HepG2 (cell line): ENCODE data around the gene CADM1. TPM values are rescaled to one million over a fixed set of nuclear protein-coding genes. Genes with fewer than 3 reads are reported as not detected.

Experiments
- ATAC-seq: fragments of 200-7000 bp; cut with Tn5 transposase; 3 replicates; pipeline ENCODE4 v1.9.1; 2020; ENCODE audit warnings: mild to moderate bottlenecking, moderate library complexity
- BruUV-seq: library from RNA; stranded (reverse); fragments of 400-500 nt; replicated peaks from 2 replicates; lab custom pipeline; 2021; lab: Mats Ljungman, UMichigan
- CTCF ChIA-PET: fragments of 300-600 bp; formaldehyde crosslinking; extraction: SDS; loops from one replicate; lab custom pipeline; 2021; ENCODE audit warnings: low total read pairs, inconsistent platforms, low intra/inter-chr PET ratio; lab: Yijun Ruan, JAX
- POLR2A ChIA-PET: fragments of 350-600 bp; sonication (Branson Sonifier 250); formaldehyde crosslinking; loops from one replicate; lab custom pipeline; 2020; ENCODE audit warnings: antibody characterized with exemption, inconsistent platforms; lab: Yijun Ruan, JAX
- DNase-seq: peaks from one replicate; pipeline ENCODE4 v3.0.0-alpha.2; 2015; ENCODE audit warnings: low spot score
- FAIRE-seq: peaks from 3 replicates; lab custom pipeline; 2011; peaks lifted over from hg19 to GRCh38; lab: Jason Lieb, UNC
- H2AFZ ChIP-seq: one replicate; pipeline ENCODE4 v1.6.1; 2011; ENCODE audit warnings: low read length, inconsistent platforms
- H3K27ac ChIP-seq: fragments of 300-600 bp; 3 replicates; pipeline ENCODE4 v1.8.0; 2011; ENCODE audit warnings: mixed run types, mild to moderate bottlenecking, mixed read lengths, low read length, inconsistent platforms; ENCODE audit not compliant: insufficient read depth; ENCODE audit errors: extremely low read length
- H3K27me3 ChIP-seq, 2 experiments: fragments of 200-600 bp in 1 of 2; 2 replicates in 1 of 2; 3 replicates in 1 of 2; pipeline versions ENCODE4 v1.6.0 to v1.8.0; 2011; ENCODE audit warnings: low read length in 2 of 2, mild to moderate bottlenecking in 2 of 2, moderate library complexity in 2 of 2, inconsistent platforms in 1 of 2; ENCODE audit not compliant: insufficient read depth in 2 of 2, control insufficient read depth in 1 of 2
- H3K36me3 ChIP-seq, 2 experiments: fragments of 200-600 bp in 1 of 2; replicated peaks in 1 of 2; 2 replicates in 1 of 2; 3 replicates in 1 of 2; pipeline versions ENCODE4 v1.5.1 to v1.8.0; 2011; ENCODE audit warnings: low read length in 2 of 2, inconsistent platforms in 1 of 2; ENCODE audit not compliant: insufficient read depth in 2 of 2, control insufficient read depth in 1 of 2
- H3K4me1 ChIP-seq: 2 replicates; pipeline ENCODE4 v1.5.1; 2012; ENCODE audit warnings: low read length, inconsistent platforms; ENCODE audit not compliant: insufficient read depth
- H3K4me2 ChIP-seq: 2 replicates; pipeline ENCODE4 v1.6.0; 2011; ENCODE audit warnings: low read depth, low read length, inconsistent platforms
- H3K4me3 ChIP-seq, 3 experiments: fragments of 200-600 bp in 1 of 3; sonication (generic), shearing (Covaris generic) in 1 of 3; replicated peaks in 1 of 3; 2 replicates each; pipeline ENCODE4 v1.5.1; 2011 to 2016; ENCODE audit warnings: low read length in 3 of 3, inconsistent platforms in 2 of 3, low read depth in 2 of 3, mild to moderate bottlenecking in 2 of 3, control low read depth in 1 of 3, mixed read lengths in 1 of 3; ENCODE audit not compliant: insufficient read depth in 1 of 3
- H3K79me2 ChIP-seq: one replicate; pipeline ENCODE4 v1.6.1; 2011; ENCODE audit warnings: low read length, inconsistent platforms; ENCODE audit not compliant: insufficient read depth
- H3K9ac ChIP-seq: 2 replicates; pipeline ENCODE4 v1.6.0; 2011; ENCODE audit warnings: mild to moderate bottlenecking, low read depth, low read length, inconsistent platforms; ENCODE audit not compliant: insufficient read depth
- H3K9me3 ChIP-seq: 2 replicates; pipeline ENCODE4 v1.5.1; 2012; ENCODE audit warnings: mild to moderate bottlenecking, low read length
- H4K20me1 ChIP-seq: 2 replicates; pipeline ENCODE4 v1.6.0; 2011; ENCODE audit warnings: inconsistent platforms, mild to moderate bottlenecking, low read length, moderate library complexity; ENCODE audit not compliant: insufficient read depth
- EHMT2 ChIP-seq: fragments of 200-600 bp; sonication (generic); IDR thresholded peaks from 2 replicates; pipeline ENCODE4 v1.7.0; 2017; ENCODE audit warnings: antibody characterized with exemption, low read depth, low read length, borderline replicate concordance
- NFE2L2 ChIP-seq: fragments of 150-350 bp; IDR thresholded peaks from 2 replicates; pipeline ENCODE4 v1.6.1; 2014; ENCODE audit warnings: low read length
- RFX1 ChIP-seq: fragments of 450-650 bp; IDR thresholded peaks from 2 replicates; pipeline ENCODE4 v1.6.1; 2017
- SIX1 ChIP-seq: sonication (generic); formaldehyde crosslinking; IDR thresholded peaks from 2 replicates; pipeline ENCODE4 v1.4.0; 2020; ENCODE audit warnings: missing genetic modification reagents, borderline replicate concordance
- SRY ChIP-seq: sonication (generic); formaldehyde crosslinking; IDR thresholded peaks from 2 replicates; pipeline ENCODE4 v1.8.0; 2022; ENCODE audit warnings: mild to moderate bottlenecking, missing genetic modification reagents
- TMF1 ChIP-seq: sonication (generic); formaldehyde crosslinking; IDR thresholded peaks from 2 replicates; pipeline ENCODE4 v1.8.1; 2022; ENCODE audit warnings: low read depth, missing genetic modification reagents
- ZNF12 ChIP-seq: sonication (generic); formaldehyde crosslinking; IDR thresholded peaks from 2 replicates; pipeline ENCODE4 v1.5.0; 2020; ENCODE audit warnings: missing genetic modification reagents
- ZNF224 ChIP-seq: sonication (generic); formaldehyde crosslinking; IDR thresholded peaks from 2 replicates; pipeline ENCODE4 v1.5.0; 2020; ENCODE audit warnings: mild to moderate bottlenecking, missing genetic modification reagents
- ZNF605 ChIP-seq: sonication (generic); formaldehyde crosslinking; IDR thresholded peaks from 2 replicates; pipeline ENCODE4 v1.8.0; 2022; ENCODE audit warnings: mild to moderate bottlenecking, missing genetic modification reagents
- ZNF839 ChIP-seq: sonication (generic); formaldehyde crosslinking; IDR thresholded peaks from 2 replicates; pipeline ENCODE4 v1.4.0; 2020; ENCODE audit warnings: missing genetic modification reagents, mild to moderate bottlenecking, borderline replicate concordance
- ZNF891 ChIP-seq: sonication (generic); formaldehyde crosslinking; IDR thresholded peaks from 2 replicates; pipeline ENCODE4 v1.5.0; 2020; ENCODE audit warnings: mild to moderate bottlenecking, missing genetic modification reagents
- ZZZ3 ChIP-seq: sonication (generic); formaldehyde crosslinking; IDR thresholded peaks from 2 replicates; pipeline ENCODE4 v1.4.0; 2020; ENCODE audit warnings: missing genetic modification reagents, mild to moderate bottlenecking, borderline replicate concordance
- WGBS: methylation state at CpG from one replicate; pipeline ENCODE4 v1.1.6; 2017; ENCODE audit warnings: low lambda C conversion rate; 5-methylcytosine and 5-hydroxymethylcytosine counted together
- in situ Hi-C: cut with HindIII; loops from 2 replicates; pipeline ENCODE4 v1.10.0; 2017; ENCODE audit warnings: low pct_unique_long_range_greater_than_20kb; ENCODE audit not compliant: extremely low pct_ligation_motif_present
- intact Hi-C: fragments of 100-400 bp; cut with micrococcal nuclease; formaldehyde crosslinking; loops from one replicate; pipeline ENCODE4 v1.10.0; 2022; ENCODE audit not compliant: unreplicated experiment
- polyA plus RNA-seq, 8 experiments: library from polyadenylated mRNA; depleted of rRNA in 3 of 8; stranded (reverse) in 7 of 8; unstranded in 1 of 8; fragments of >200 nt; fragmentation: Illumina TruSeq in 4 of 8; extraction: Trizol in 4 of 8; gene quantifications; 2 replicates each; pipeline versions ENCODE4 v1.2.1 to v1.2.3, GENCODE V29; 2011 to 2016; ENCODE audit warnings: low read depth in 4 of 8, missing spikeins in 1 of 8, mixed read lengths in 1 of 8; ENCODE audit not compliant: insufficient read depth in 1 of 8
- total RNA-seq, 5 experiments: library from RNA; depleted of rRNA; stranded (reverse); fragments of >200 nt; fragmentation: Illumina TruSeq; extraction: Trizol; gene quantifications; 2 replicates each; pipeline ENCODE4 v1.2.3, GENCODE V29; 2016; ENCODE audit warnings: low read depth in 1 of 5
- TF ChIP-seq, protein P1 (sequence below): sonication (generic); formaldehyde crosslinking; IDR thresholded peaks from 2 replicates; pipeline ENCODE4 v1.4.0; 2020; ENCODE audit warnings: mild to moderate bottlenecking, missing genetic modification reagents
- TF ChIP-seq, protein P2 (sequence below): sonication (generic); formaldehyde crosslinking; IDR thresholded peaks from 2 replicates; pipeline ENCODE4 v1.5.0; 2020; ENCODE audit warnings: mild to moderate bottlenecking, missing genetic modification reagents, borderline replicate concordance
- TF ChIP-seq, protein P3 (sequence below): sonication (generic); formaldehyde crosslinking; IDR thresholded peaks from 2 replicates; pipeline ENCODE4 v1.9.0; 2021; ENCODE audit warnings: missing genetic modification reagents, borderline replicate concordance
- TF ChIP-seq, protein P4 (sequence below): sonication (generic); formaldehyde crosslinking; IDR thresholded peaks from 2 replicates; pipeline ENCODE4 v1.8.0; 2022; ENCODE audit warnings: missing genetic modification reagents, low read depth, mild to moderate bottlenecking, borderline replicate concordance

Gene CADM1
- total and polyA plus RNA-seq, 2 of the 13 experiments (the other 11 are each of a cell fraction or from before 2014, with no cell fraction given), result 71.3 to 122 TPM

DNA sequence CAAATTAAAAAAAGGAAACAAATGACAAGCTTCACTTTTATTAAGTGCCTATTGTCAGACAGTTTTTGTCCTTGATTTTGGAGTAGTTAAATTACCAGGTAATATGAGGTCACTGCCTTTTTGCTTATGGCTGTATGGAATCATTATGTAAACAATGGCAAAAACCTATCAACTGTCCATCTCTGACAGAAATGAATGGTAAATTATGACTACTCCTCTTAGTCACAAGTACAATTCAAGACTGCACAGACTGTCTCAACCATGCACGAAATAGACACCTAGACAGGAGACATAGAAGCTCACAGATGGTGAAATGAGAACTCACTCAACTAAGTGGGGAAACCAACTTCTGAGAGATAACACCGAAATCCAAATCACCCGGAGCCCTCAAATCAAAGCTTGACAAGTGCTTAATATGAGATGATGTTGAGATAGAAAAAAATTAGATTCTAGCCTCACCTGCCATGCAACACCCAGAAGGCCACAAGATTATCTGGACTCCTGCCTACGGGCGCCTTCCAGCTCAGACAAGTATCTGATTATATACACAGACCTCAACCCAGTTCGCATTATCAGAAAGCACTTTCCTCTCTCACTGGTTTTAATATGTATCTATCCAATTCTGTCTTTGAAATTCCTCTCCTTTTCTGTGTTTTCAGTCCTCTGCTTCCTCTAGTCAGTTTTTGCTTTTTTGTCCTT is 199.3 kb downstream of the CADM1 start:
- peaks cover 2% of the 10 kb centered on the region for H3K79me2 ChIP-seq
- no peak overlapping the region for H3K4me3 ChIP-seq
- no peak overlapping the region for H3K9ac ChIP-seq
- in situ Hi-C loops, result no loop called here
- H4K20me1 ChIP-seq, result no peaks in the 10 kb centered on the region
- DNase-seq (no peak), FAIRE-seq (no peak)
- TF ChIP-seq ZNF891, result no peak
- TF ChIP-seq ZNF839 (CRISPR knock-in tag), result no peak
- TF ChIP-seq, protein P1, sequence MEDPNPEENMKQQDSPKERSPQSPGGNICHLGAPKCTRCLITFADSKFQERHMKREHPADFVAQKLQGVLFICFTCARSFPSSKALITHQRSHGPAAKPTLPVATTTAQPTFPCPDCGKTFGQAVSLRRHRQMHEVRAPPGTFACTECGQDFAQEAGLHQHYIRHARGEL (CRISPR knock-in tag), result no peak
- TF ChIP-seq ZNF12, result no peak
- no peak for TF ChIP-seq ZNF605 (CRISPR knock-in tag)
- no peak for TF ChIP-seq SRY
- TF ChIP-seq, protein P2, sequence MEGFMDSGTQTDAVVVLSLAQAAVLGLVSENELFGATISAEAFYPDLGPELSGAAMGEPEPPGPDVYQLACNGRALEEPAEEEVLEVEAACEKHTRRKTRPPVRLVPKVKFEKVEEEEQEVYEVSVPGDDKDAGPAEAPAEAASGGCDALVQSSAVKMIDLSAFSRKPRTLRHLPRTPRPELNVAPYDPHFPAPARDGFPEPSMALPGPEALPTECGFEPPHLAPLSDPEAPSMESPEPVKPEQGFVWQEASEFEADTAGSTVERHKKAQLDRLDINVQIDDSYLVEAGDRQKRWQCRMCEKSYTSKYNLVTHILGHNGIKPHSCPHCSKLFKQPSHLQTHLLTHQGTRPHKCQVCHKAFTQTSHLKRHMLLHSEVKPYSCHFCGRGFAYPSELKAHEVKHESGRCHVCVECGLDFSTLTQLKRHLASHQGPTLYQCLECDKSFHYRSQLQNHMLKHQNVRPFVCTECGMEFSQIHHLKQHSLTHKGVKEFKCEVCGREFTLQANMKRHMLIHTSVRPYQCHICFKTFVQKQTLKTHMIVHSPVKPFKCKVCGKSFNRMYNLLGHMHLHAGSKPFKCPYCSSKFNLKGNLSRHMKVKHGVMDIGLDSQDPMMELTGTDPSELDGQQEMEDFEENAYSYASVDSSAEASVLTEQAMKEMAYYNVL (CRISPR knock-in tag), result no peak
- TF ChIP-seq, protein P3, sequence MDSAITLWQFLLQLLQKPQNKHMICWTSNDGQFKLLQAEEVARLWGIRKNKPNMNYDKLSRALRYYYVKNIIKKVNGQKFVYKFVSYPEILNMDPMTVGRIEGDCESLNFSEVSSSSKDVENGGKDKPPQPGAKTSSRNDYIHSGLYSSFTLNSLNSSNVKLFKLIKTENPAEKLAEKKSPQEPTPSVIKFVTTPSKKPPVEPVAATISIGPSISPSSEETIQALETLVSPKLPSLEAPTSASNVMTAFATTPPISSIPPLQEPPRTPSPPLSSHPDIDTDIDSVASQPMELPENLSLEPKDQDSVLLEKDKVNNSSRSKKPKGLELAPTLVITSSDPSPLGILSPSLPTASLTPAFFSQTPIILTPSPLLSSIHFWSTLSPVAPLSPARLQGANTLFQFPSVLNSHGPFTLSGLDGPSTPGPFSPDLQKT (CRISPR knock-in tag), result no peak
- TF ChIP-seq ZNF224 (CRISPR knock-in tag), result no peak
- no peak for TF ChIP-seq TMF1
- no peak for TF ChIP-seq ZZZ3 (CRISPR knock-in tag)
- no peak for TF ChIP-seq NFE2L2
- TF ChIP-seq, protein P4, sequence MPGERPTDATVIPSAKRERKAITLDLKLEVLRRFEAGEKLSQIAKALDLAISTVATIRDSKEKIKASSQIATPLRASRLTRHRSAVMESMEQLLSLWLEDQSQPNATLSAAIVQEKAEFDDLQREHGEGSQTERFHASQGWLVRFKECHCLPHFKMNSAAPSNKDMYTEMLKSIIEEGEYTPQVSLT, result no peak
- TF ChIP-seq SIX1 (CRISPR knock-in tag), result no peak
- no peak for TF ChIP-seq RFX1
- no peak for TF ChIP-seq EHMT2
- TF ChIP-seq, all 625 proteins: peak for 0
- no TSS peak for BruUV-seq
- no peak for ATAC-seq
- 98% methylated on average over 6 of the region's 6 CpGs for WGBS
- Histone ChIP-seq H3K27me3 (no peaks in the 10 kb centered on the region), H3K4me1 (no peaks in the 10 kb centered on the region), H3K9me3 (no peaks in the 10 kb centered on the region), H3K4me2 (no peak overlapping the region), H3K36me3 (0 out of 5 replicates have a peak, but pooled peaks cover 1 to 5% of the 10 kb centered on the region in 2 experiments), H3K27ac (no peak overlapping the region), H2AFZ (no peak overlapping the region)
- intact Hi-C loops, result no loop called here
- ChIA-PET CTCF (no interaction called here), POLR2A (no interaction called here)
